ENCODE results near the gene SP1. TPM values are rescaled to one million over a fixed set of nuclear protein-coding genes. Genes with fewer than 3 reads are reported as not detected.

Gene SP1
- total and polyA plus RNA-seq, 8 donors = 8.4 to 48.4 (median 30.6) TPM

DNA sequence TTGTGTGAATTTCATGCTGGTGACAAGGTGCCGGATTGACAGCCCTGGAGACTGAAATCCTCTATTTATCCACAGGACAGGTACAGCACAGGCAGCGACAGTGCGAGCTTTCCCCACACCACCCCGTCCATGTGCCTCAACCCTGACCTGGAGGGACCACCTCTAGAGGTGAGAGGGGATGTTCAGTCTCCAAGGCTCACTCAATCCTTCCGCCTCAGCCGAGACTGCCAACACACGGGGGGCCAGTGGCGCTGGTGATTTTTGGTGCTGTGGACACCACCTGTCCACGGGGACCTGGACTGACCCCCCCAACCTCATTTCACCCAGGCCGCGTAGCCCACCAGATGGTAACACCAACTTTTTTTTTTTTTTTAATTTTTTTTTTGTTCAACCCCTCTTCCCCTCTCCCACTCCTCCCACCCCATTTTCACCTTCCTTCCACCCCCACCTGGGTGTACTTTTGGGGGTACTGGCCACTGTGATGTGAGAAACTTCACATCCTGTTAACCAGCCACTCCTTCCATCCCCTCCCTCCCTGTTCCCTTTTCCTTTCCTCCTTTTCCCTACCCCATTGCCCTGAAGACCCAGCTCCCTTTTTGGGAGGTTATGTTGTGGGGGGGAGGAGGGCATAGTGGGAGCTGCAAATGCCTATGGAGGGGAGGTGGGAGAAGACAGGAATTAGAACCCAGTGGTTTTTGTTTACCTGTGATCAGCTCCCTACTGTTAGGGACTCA lies 84.9 kb downstream of the SP1 start:
- no peak overlapping the region for H3K4me3 ChIP-seq
- 91 to 92% methylated on average over 11 of the region's 11 CpGs for WGBS, 2 donors
- intact Hi-C loops (cut with DNase I) = loop anchor here in 1 of 3 donors (10.0 kb wide), 1 partner anchor 440 kb away; no protein-coding TSS in a partner anchor
- no peaks in the 10 kb centered on the region for H3K27me3 ChIP-seq
- H3K36me3 ChIP-seq = peaks cover 35 to 100% (median 84%) of the 10 kb centered on the region in 3 donors
- DNase-seq (no peak), FAIRE-seq (no peak), ATAC-seq (no peak)
- TF ChIP-seq, protein P1, sequence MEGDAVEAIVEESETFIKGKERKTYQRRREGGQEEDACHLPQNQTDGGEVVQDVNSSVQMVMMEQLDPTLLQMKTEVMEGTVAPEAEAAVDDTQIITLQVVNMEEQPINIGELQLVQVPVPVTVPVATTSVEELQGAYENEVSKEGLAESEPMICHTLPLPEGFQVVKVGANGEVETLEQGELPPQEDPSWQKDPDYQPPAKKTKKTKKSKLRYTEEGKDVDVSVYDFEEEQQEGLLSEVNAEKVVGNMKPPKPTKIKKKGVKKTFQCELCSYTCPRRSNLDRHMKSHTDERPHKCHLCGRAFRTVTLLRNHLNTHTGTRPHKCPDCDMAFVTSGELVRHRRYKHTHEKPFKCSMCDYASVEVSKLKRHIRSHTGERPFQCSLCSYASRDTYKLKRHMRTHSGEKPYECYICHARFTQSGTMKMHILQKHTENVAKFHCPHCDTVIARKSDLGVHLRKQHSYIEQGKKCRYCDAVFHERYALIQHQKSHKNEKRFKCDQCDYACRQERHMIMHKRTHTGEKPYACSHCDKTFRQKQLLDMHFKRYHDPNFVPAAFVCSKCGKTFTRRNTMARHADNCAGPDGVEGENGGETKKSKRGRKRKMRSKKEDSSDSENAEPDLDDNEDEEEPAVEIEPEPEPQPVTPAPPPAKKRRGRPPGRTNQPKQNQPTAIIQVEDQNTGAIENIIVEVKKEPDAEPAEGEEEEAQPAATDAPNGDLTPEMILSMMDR (IDR thresholded peaks at IDR 0.05) = no peak
- H3K9me3 ChIP-seq = no peaks in the 10 kb centered on the region
- no peak overlapping the region for H3K27ac ChIP-seq
- H3K4me1 ChIP-seq = no peaks in the 10 kb centered on the region

DNA sequence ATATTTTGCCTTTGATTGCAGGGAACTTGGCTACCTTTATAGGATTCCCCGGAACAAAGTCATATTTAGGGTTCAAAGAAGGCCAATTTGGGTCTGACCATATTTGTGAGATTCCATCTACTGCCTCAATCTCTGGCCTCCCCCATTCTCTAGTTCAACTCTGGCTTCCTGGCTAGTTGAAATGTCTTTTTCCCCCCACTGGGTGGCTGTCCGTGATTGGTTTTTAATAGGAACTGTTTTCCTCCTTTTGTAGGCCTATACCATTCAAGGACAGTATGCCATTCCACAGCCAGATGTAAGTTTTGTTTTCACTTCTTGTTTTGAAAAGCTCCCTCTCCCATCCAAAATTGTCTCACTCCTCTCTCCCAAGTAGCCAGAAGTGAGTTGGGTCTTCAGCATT lies 85.7 kb downstream of the SP1 start:
- TF ChIP-seq, protein P1 (IDR thresholded peaks at IDR 0.05) = no peak
- H3K4me1 ChIP-seq = no peaks in the 10 kb centered on the region
- intact Hi-C loops (cut with DNase I) = loop anchor here in 1 of 3 donors (10.0 kb wide), 1 partner anchor 441 kb away; no protein-coding TSS in a partner anchor
- H3K27me3 ChIP-seq = no peaks in the 10 kb centered on the region
- H3K9me3 ChIP-seq = no peaks in the 10 kb centered on the region
- FAIRE-seq = no peak
- H3K36me3 ChIP-seq = peaks cover 27 to 99% (median 77%) of the 10 kb centered on the region in 3 donors
- no peak overlapping the region for H3K27ac ChIP-seq
- H3K4me3 ChIP-seq = no peak overlapping the region
- ATAC-seq = no peak
- 55 to 58% methylated on average over 2 of the region's 2 CpGs for WGBS, 2 donors
- DNase-seq = no peak

Other genes starting within 250 kb of the SP1 start
- 10 to 100 TPM; 13.3 to 33.1 (median 19.8) TPM for gene ZNF740, start 199.5 kb upstream of the SP1 start, total RNA-seq
- gene ZNF740, start 199.5 kb upstream of the SP1 start, polyA plus RNA-seq = 1 to 10 TPM; 5.2 to 7.6 TPM
- gene CSAD, start 199.3 kb upstream of the SP1 start, total RNA-seq = 10 to 100 TPM; 10.1 to 28.4 (median 16.1) TPM
- gene CSAD, start 199.3 kb upstream of the SP1 start, polyA plus RNA-seq = 10 to 100 TPM; 78.5 to 83.2 TPM
- gene ITGB7, start 172.9 kb upstream of the SP1 start, total RNA-seq = 1 to 10 TPM; 1.1 to 1.7 (median 1.4) TPM
- 1 to 10 TPM; 1.6 to 1.8 TPM for gene ITGB7, start 172.9 kb upstream of the SP1 start, polyA plus RNA-seq
- gene RARG, start 148.0 kb upstream of the SP1 start, total RNA-seq = 10 to 100 TPM in 2 of 6 donors, 1 to 10 TPM in 4; 4.4 to 18.7 (median 7.4) TPM
- 10 to 100 TPM; 10.3 to 11.7 TPM for gene RARG, start 148.0 kb upstream of the SP1 start, polyA plus RNA-seq
- gene ESPL1, start 111.9 kb upstream of the SP1 start, total RNA-seq = under 1 TPM; 0.09 to 0.81 (median 0.50) TPM
- under 1 TPM; 0.09 to 0.27 TPM for gene ESPL1, start 111.9 kb upstream of the SP1 start, polyA plus RNA-seq
- 100 to 1,000 TPM; 203 to 247 (median 231) TPM for gene PFDN5, start 84.6 kb upstream of the SP1 start, total RNA-seq
- 100 to 1,000 TPM; 874 to 875 TPM for gene PFDN5, start 84.6 kb upstream of the SP1 start, polyA plus RNA-seq
- 10 to 100 TPM; 25.4 to 34.1 (median 30.6) TPM for gene MYG1, start 80.5 kb upstream of the SP1 start, total RNA-seq
- gene MYG1, start 80.5 kb upstream of the SP1 start, polyA plus RNA-seq = 10 to 100 TPM; 58.1 to 76.9 TPM
- gene AAAS, start 58.6 kb upstream of the SP1 start, total RNA-seq = 10 to 100 TPM; 18.6 to 37.0 (median 22.6) TPM
- 10 to 100 TPM; 51.7 to 61.1 TPM for gene AAAS, start 58.6 kb upstream of the SP1 start, polyA plus RNA-seq
- gene SP7, start 43.8 kb upstream of the SP1 start, total RNA-seq = not detected
- gene SP7, start 43.8 kb upstream of the SP1 start, polyA plus RNA-seq = not detected
- 1 to 10 TPM; 1.7 to 8.1 (median 3.0) TPM for gene AMHR2, start 43.7 kb downstream of the SP1 start, total RNA-seq
- 1 to 10 TPM; 2.5 to 2.9 TPM for gene AMHR2, start 43.7 kb downstream of the SP1 start, polyA plus RNA-seq
- gene PRR13, start 61.6 kb downstream of the SP1 start, total RNA-seq = 10 to 100 TPM; 41.3 to 77.8 (median 62.3) TPM
- gene PRR13, start 61.6 kb downstream of the SP1 start, polyA plus RNA-seq = 100 to 1,000 TPM in 1 of 2 donors, 10 to 100 TPM in 1; 81.1 to 106 TPM
- 100 to 1,000 TPM; 451 to 608 (median 475) TPM for gene PCBP2, start 71.9 kb downstream of the SP1 start, total RNA-seq
- 100 to 1,000 TPM; 266 to 403 TPM for gene PCBP2, start 71.9 kb downstream of the SP1 start, polyA plus RNA-seq
- gene MAP3K12, start 119.3 kb downstream of the SP1 start, total RNA-seq = 1 to 10 TPM; 2.3 to 9.9 (median 4.1) TPM
- 10 to 100 TPM; 20.3 to 24.9 TPM for gene MAP3K12, start 119.3 kb downstream of the SP1 start, polyA plus RNA-seq
- gene TARBP2, start 121.1 kb downstream of the SP1 start, total RNA-seq = 10 to 100 TPM; 11.7 to 22.5 (median 15.4) TPM
- 10 to 100 TPM; 43.0 to 50.1 TPM for gene TARBP2, start 121.1 kb downstream of the SP1 start, polyA plus RNA-seq
- not detected for gene NPFF, start 127.3 kb downstream of the SP1 start, total RNA-seq
- under 1 TPM in 1 of 2 donors, not detected in 1; 0.99 TPM for gene NPFF, start 127.3 kb downstream of the SP1 start, polyA plus RNA-seq
- gene ATF7, start 246.2 kb downstream of the SP1 start, total RNA-seq = 10 to 100 TPM; 13.5 to 31.5 (median 19.6) TPM
- 10 to 100 TPM; 11.6 to 17.3 TPM for gene ATF7, start 246.2 kb downstream of the SP1 start, polyA plus RNA-seq

Data from pancreas (tissue), 10 donors.